Measurements from ENCODE around the gene CNTNAP5. TPM values are rescaled to one million over a fixed set of nuclear protein-coding genes. Genes with fewer than 3 reads are reported as not detected.

Gene CNTNAP5
- total RNA-seq, 1 experiment from 2014 or later = not detected

DNA sequence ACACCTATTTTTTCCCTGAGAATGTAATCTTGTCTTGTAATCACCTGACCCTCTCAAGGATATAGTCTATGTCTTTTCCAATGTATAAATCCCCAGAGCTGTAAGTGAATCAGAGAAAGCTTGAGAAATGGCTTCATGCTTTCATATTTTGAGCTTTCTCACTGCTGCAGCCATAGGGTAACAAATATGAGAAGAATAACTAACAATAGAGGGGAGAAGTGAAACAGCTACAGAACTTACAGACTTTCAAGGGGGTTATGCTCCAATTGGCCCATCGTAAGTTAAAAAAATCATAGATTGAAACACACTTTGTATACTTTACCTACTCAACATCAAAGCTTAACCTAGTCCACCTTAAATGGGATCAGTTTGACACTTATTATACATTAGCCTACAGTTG is 111.0 kb downstream of the CNTNAP5 start:
- intact Hi-C loops (cut with micrococcal nuclease; ENCODE audit: unreplicated experiment) = no loop called here
- ChIA-PET POLR2A (ENCODE audit: low non-redundant PET) (no interaction called here), CTCF (no interaction called here)
- Histone ChIP-seq H3K36me3 (ENCODE audit: insufficient read depth, low read length, poor library complexity, severe bottlenecking) (no peaks in the 10 kb centered on the region), H3K4me1 (ENCODE audit: insufficient read depth, low read length, poor library complexity, severe bottlenecking) (no peaks in the 10 kb centered on the region), H3K27ac (ENCODE audit: low read depth, low read length, poor library complexity, severe bottlenecking) (no peak overlapping the region), H3K4me3 (ENCODE audit: low read depth, low read length, poor library complexity, severe bottlenecking) (no peak overlapping the region), H3K27me3 (replicated peaks; ENCODE audit: insufficient read depth, low read depth, low read length, poor library complexity) (no peaks in the 10 kb centered on the region), H3K9me3 (ENCODE audit: low read depth, low read length, poor library complexity, severe bottlenecking) (no peaks in the 10 kb centered on the region)
- BruUV-seq (replicated peaks) = no TSS peak
- TF ChIP-seq, protein P1, sequence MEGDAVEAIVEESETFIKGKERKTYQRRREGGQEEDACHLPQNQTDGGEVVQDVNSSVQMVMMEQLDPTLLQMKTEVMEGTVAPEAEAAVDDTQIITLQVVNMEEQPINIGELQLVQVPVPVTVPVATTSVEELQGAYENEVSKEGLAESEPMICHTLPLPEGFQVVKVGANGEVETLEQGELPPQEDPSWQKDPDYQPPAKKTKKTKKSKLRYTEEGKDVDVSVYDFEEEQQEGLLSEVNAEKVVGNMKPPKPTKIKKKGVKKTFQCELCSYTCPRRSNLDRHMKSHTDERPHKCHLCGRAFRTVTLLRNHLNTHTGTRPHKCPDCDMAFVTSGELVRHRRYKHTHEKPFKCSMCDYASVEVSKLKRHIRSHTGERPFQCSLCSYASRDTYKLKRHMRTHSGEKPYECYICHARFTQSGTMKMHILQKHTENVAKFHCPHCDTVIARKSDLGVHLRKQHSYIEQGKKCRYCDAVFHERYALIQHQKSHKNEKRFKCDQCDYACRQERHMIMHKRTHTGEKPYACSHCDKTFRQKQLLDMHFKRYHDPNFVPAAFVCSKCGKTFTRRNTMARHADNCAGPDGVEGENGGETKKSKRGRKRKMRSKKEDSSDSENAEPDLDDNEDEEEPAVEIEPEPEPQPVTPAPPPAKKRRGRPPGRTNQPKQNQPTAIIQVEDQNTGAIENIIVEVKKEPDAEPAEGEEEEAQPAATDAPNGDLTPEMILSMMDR (conservative IDR thresholded peaks at IDR 0.05; ENCODE audit: low read depth, low read length) = no peak
- no peak for TF ChIP-seq EZH2 (IDR thresholded peaks at IDR 0.05; ENCODE audit: borderline replicate concordance, low read depth, low read length, poor library complexity, severe bottlenecking)
- DNase-seq (ENCODE audit: low spot score) = no peak

DNA sequence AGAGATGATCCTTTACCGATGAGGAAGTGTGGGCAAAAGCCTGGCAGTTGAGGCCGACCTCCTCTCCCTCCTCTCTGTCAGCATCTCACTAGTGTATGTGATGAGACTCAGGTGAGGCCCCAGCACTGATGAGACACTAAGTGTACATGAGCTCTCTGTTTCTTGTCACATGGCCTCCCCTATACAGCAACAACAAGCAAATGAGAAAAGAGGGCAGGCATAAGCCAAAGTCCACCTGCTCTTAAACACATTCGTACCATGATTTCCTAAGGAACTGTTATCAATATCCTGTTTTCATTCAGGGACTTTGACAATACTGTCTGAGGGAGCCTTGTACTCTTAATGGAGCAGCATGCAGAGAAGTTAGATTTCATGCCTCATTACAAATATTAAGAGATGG is 113.0 kb downstream of the CNTNAP5 start:
- Histone ChIP-seq H3K9me3 (ENCODE audit: low read depth, low read length, poor library complexity, severe bottlenecking) (no peaks in the 10 kb centered on the region), H3K36me3 (ENCODE audit: insufficient read depth, low read length, poor library complexity, severe bottlenecking) (no peaks in the 10 kb centered on the region), H3K4me1 (ENCODE audit: insufficient read depth, low read length, poor library complexity, severe bottlenecking) (no peaks in the 10 kb centered on the region), H3K4me3 (ENCODE audit: low read depth, low read length, poor library complexity, severe bottlenecking) (no peak overlapping the region), H3K27ac (ENCODE audit: low read depth, low read length, poor library complexity, severe bottlenecking) (no peak overlapping the region), H3K27me3 (replicated peaks; ENCODE audit: insufficient read depth, low read depth, low read length, poor library complexity) (no peaks in the 10 kb centered on the region)
- TF ChIP-seq, protein P1 (conservative IDR thresholded peaks at IDR 0.05; ENCODE audit: low read depth, low read length) = no peak
- TF ChIP-seq EZH2 (IDR thresholded peaks at IDR 0.05; ENCODE audit: borderline replicate concordance, low read depth, low read length, poor library complexity, severe bottlenecking) = no peak
- ChIA-PET POLR2A (ENCODE audit: low non-redundant PET) (no interaction called here), CTCF (no interaction called here)
- BruUV-seq (replicated peaks) = no TSS peak
- DNase-seq (ENCODE audit: low spot score) = no peak
- intact Hi-C loops (cut with micrococcal nuclease; ENCODE audit: unreplicated experiment) = no loop called here

DNA sequence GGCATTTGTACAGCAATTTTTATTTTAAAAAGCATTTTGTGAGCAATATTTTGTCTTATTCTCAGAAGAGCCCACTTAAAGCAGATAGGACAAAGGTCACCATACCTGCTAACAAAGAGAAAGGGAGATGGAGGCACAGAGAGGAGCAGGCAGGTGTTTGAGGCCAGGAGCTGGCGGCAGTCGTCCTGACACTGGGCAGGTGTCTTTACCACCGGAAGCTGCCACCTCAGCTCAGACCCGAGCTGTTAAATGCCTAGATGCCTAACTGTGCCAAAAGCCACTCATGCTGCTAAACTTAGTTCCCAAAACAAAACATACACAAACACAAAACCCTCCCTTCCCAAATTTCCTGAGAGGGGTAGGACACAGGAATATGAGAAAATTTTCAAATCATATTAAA is 120.9 kb downstream of the CNTNAP5 start:
- no peaks in the 10 kb centered on the region for H3K27me3 ChIP-seq (replicated peaks; ENCODE audit: insufficient read depth, low read depth, low read length, poor library complexity)
- ChIA-PET CTCF (no interaction called here), POLR2A (ENCODE audit: low non-redundant PET) (no interaction called here)
- H3K9me3 ChIP-seq (ENCODE audit: low read depth, low read length, poor library complexity, severe bottlenecking) = no peaks in the 10 kb centered on the region
- no peak for DNase-seq (ENCODE audit: low spot score)
- intact Hi-C loops (cut with micrococcal nuclease; ENCODE audit: unreplicated experiment) = no loop called here
- H3K27ac ChIP-seq (ENCODE audit: low read depth, low read length, poor library complexity, severe bottlenecking) = no peak overlapping the region
- H3K4me3 ChIP-seq (ENCODE audit: low read depth, low read length, poor library complexity, severe bottlenecking) = no peak overlapping the region
- TF ChIP-seq, protein P1 (conservative IDR thresholded peaks at IDR 0.05; ENCODE audit: low read depth, low read length) = no peak
- no peak for TF ChIP-seq EZH2 (IDR thresholded peaks at IDR 0.05; ENCODE audit: borderline replicate concordance, low read depth, low read length, poor library complexity, severe bottlenecking)
- H3K4me1 ChIP-seq (ENCODE audit: insufficient read depth, low read length, poor library complexity, severe bottlenecking) = no peaks in the 10 kb centered on the region
- no TSS peak for BruUV-seq (replicated peaks)
- no peaks in the 10 kb centered on the region for H3K36me3 ChIP-seq (ENCODE audit: insufficient read depth, low read length, poor library complexity, severe bottlenecking)
